ENCODE results near the gene GDAP2. TPM values are rescaled to one million over a fixed set of nuclear protein-coding genes. Genes with fewer than 3 reads are reported as not detected.

GDAP2 gene
- total RNA-seq, 4 donors from 2014 or later = 10.5 to 41.9 (median 28.2) TPM

- Histone ChIP-seq H3K36me3 (no peaks in the 10 kb centered on the region), H3K4me3 (no peak overlapping the region), H3K27ac (no peak overlapping the region), H3K27me3 (no peaks in the 10 kb centered on the region), H3K9me3 (no peaks in the 10 kb centered on the region), H3K4me1 (no peaks in the 10 kb centered on the region)
- no peak for DNase-seq
- intact Hi-C loops (cut with DNase I; ENCODE audit: low total_unique reads) = no loop called here
- TF ChIP-seq POLR2A (IDR thresholded peaks at IDR 0.05) = no peak
- TF ChIP-seq CTCF (IDR thresholded peaks at IDR 0.05) = no peak
These were observed 50.1 kb downstream of the GDAP2 start for GRCh38 chr1:117879284-117879683.

GRCh38 chr1:117877823-117878222 is 51.6 kb downstream of the GDAP2 start:
- DNase-seq = no peak
- TF ChIP-seq CTCF (IDR thresholded peaks at IDR 0.05) = no peak
- TF ChIP-seq POLR2A (IDR thresholded peaks at IDR 0.05) = no peak
- H3K27me3 ChIP-seq = no peaks in the 10 kb centered on the region
- H3K4me1 ChIP-seq = no peaks in the 10 kb centered on the region
- intact Hi-C loops (cut with DNase I; ENCODE audit: low total_unique reads) = no loop called here
- no peaks in the 10 kb centered on the region for H3K36me3 ChIP-seq
- H3K4me3 ChIP-seq = no peak overlapping the region
- H3K9me3 ChIP-seq = no peaks in the 10 kb centered on the region
- no peak overlapping the region for H3K27ac ChIP-seq

GRCh38 chr1:117871013-117871412 is 58.4 kb downstream of the GDAP2 start:
- intact Hi-C loops (cut with DNase I; ENCODE audit: low total_unique reads) = no loop called here
- Histone ChIP-seq H3K4me1 (no peaks in the 10 kb centered on the region), H3K27ac (no peak overlapping the region), H3K36me3 (no peaks in the 10 kb centered on the region), H3K9me3 (no peaks in the 10 kb centered on the region), H3K27me3 (no peaks in the 10 kb centered on the region), H3K4me3 (no peak overlapping the region)
- no peak for DNase-seq
- no peak for TF ChIP-seq POLR2A (IDR thresholded peaks at IDR 0.05)
- no peak for TF ChIP-seq CTCF (IDR thresholded peaks at IDR 0.05)

- H3K36me3 ChIP-seq = no peaks in the 10 kb centered on the region
- no peaks in the 10 kb centered on the region for H3K9me3 ChIP-seq
- DNase-seq = no peak
- TF ChIP-seq POLR2A (IDR thresholded peaks at IDR 0.05) = no peak
- no peak for TF ChIP-seq CTCF (IDR thresholded peaks at IDR 0.05)
- no peak overlapping the region for H3K4me3 ChIP-seq
- intact Hi-C loops (cut with DNase I; ENCODE audit: low total_unique reads) = no loop called here
- no peak overlapping the region for H3K27ac ChIP-seq
- H3K4me1 ChIP-seq = no peaks in the 10 kb centered on the region
- no peaks in the 10 kb centered on the region for H3K27me3 ChIP-seq
These were observed 67.7 kb downstream of the GDAP2 start for GRCh38 chr1:117861694-117862093.

- Histone ChIP-seq H3K27ac (no peak overlapping the region), H3K27me3 (no peaks in the 10 kb centered on the region), H3K4me3 (no peak overlapping the region), H3K4me1 (no peaks in the 10 kb centered on the region), H3K36me3 (no peaks in the 10 kb centered on the region), H3K9me3 (no peaks in the 10 kb centered on the region)
- intact Hi-C loops (cut with DNase I; ENCODE audit: low total_unique reads) = no loop called here
- no peak for TF ChIP-seq POLR2A (IDR thresholded peaks at IDR 0.05)
- TF ChIP-seq CTCF (IDR thresholded peaks at IDR 0.05) = no peak
- DNase-seq = no peak
These were observed 68.4 kb downstream of the GDAP2 start for GRCh38 chr1:117860896-117861610.

All from uterus (tissue), 4 donors.